Ascending aorta (tissue), 2 donors: ENCODE data around the gene FLRT1. TPM values are rescaled to one million over a fixed set of nuclear protein-coding genes. Genes with fewer than 3 reads are reported as not detected.

Experiments used
- DNase-seq, 2 donors: peaks; one replicate each; pipeline ENCODE4 v3.0.0-alpha.2; 2019; ENCODE audit warnings: low spot score in 2 of 2
- H3K27ac ChIP-seq, 2 donors: fragments of 200-600 bp; sonication (generic); one replicate each; pipeline ENCODE4 v1.5.1; 2016 to 2017; ENCODE audit warnings: mild to moderate bottlenecking in 1 of 2
- H3K27me3 ChIP-seq: fragments of 200-600 bp; sonication (generic); one replicate; pipeline ENCODE4 v1.5.1; 2017
- H3K36me3 ChIP-seq, 2 donors: fragments of 200-600 bp; sonication (generic); one replicate each; pipeline ENCODE4 v1.5.1; 2016
- H3K4me1 ChIP-seq, 2 donors: fragments of 200-600 bp; sonication (generic); one replicate each; pipeline ENCODE4 v1.5.1; 2016 to 2017; ENCODE audit warnings: mild to moderate bottlenecking in 1 of 2
- H3K4me3 ChIP-seq, 2 donors: fragments of 200-600 bp; sonication (generic); one replicate each; pipeline ENCODE4 v1.5.1; 2016 to 2017; ENCODE audit warnings: mild to moderate bottlenecking in 1 of 2
- H3K9me3 ChIP-seq, 2 donors: fragments of 200-600 bp; sonication (generic); one replicate each; pipeline ENCODE4 v1.5.1; 2016
- CTCF ChIP-seq, 3 experiments: fragments of 200-600 bp in 2 of 3; fragments of 450-650 bp in 1 of 3; sonication (generic) in 2 of 3; IDR thresholded peaks; one replicate each; pipeline ENCODE4 v1.5.1; 2016 to 2019; ENCODE audit warnings: antibody characterized with exemption in 3 of 3, mild to moderate bottlenecking in 1 of 3, moderate library complexity in 1 of 3
- intact Hi-C: fragments of 100-400 bp; cut with DNase I; formaldehyde crosslinking; loops from one replicate; pipeline ENCODE4 v1.15.1; 2023
- total RNA-seq: library from RNA; depleted of rRNA; stranded (reverse); fragments of >200 nt; gene quantifications from one replicate; pipeline ENCODE4 v1.1.0, GENCODE V29; 2016

Gene FLRT1
- total RNA-seq, 1 donor from 2014 or later, result 10.3 TPM

DNA sequence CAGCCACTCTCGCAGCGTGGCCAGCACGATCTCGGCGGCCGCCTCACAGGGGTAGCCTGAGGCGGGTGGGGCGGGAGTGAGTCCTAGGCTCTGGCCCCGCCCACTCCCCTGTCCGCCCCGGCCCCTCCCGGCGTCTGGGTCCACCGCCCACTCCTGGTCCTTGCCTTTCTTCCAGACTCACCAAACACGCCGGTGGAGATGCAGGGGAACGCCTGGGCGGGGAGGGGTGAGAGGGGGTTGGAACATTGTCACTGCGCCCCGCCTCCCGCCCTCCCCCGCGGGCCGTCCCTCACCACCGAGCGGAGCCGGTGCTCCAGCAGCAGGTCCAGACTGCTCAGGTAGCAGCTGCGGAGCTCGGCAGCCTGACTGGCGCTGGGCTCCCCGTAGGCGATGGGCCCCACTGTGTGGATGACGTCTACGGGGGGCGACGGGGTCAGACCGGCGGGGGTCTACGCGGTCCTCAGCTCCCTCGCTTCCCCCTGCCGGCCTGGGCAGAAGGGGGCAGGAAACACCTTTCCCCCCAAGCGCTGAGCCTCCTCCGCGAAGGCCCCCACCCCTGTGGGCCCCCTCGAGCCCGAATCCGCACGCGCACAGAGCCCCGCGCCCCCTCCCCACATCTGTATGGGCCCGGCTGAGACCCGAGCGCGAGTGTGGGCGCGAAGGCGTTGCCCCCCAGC, 36.2 kb upstream of the FLRT1 start:
- intact Hi-C loops, result loop anchor here (1.0 kb wide), 2 partner anchors 149 to 154 kb away; no protein-coding TSS in a partner anchor
- no peaks in the 10 kb centered on the region for H3K27me3 ChIP-seq
- peak overlapping the region; percentile 47 to 62 for H3K4me3 ChIP-seq
- peaks cover 11 to 18% of the 10 kb centered on the region in 2 donors for H3K4me1 ChIP-seq
- peaks cover 26 to 37% of the 10 kb centered on the region in 2 donors for H3K36me3 ChIP-seq
- no peak overlapping the region for H3K27ac ChIP-seq
- DNase-seq, result peak in 1 of 2 donors; percentile 75
- no peaks in the 10 kb centered on the region for H3K9me3 ChIP-seq
- TF ChIP-seq CTCF (IDR thresholded peaks at IDR 0.05), result no peak

DNA sequence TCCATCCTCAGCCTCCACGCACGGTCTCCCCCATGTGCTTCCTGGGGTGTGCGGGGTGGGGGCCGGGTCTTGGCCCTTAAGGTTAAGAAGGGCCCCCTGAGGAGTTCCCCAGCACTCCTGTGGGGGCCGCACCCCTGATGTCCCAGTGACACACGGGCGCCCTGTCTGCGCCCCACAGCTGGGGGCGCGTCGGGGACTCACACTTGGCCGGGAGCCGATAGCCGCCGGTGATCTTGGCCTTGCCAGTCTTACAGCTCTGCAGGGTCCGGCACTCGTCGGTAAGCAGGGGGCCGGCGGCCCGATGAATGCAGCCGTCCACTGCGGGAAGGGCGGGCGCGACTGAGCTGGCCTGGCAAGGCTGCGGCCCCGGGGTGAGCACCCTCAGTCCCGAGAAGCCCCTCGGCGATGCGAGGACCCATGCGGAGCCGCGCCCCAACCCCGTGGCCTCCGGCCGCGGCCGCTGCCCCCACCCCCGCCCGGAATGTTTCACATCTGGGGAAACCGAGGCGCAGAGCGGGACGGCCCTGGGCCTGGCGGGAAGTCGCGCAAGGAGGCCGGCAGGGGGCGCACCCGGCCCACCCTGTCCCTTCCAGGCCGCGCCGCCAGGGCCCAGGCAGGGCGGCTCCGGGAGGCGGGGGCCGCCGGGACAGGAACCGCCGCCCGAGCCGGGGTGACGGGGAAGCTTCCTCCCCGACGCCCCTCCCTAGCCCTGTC, 35.5 kb upstream of the FLRT1 start:
- peak; percentile 54 to 95 (median 79) for TF ChIP-seq CTCF (IDR thresholded peaks at IDR 0.05)
- Histone ChIP-seq H3K4me3 (peak overlapping the region; percentile 47 to 62), H3K27me3 (no peaks in the 10 kb centered on the region), H3K9me3 (no peaks in the 10 kb centered on the region), H3K4me1 (peaks cover 11 to 18% of the 10 kb centered on the region in 2 donors), H3K36me3 (peaks cover 26 to 36% of the 10 kb centered on the region in 2 donors), H3K27ac (no peak overlapping the region)
- DNase-seq, result peak in 1 of 2 donors; percentile 79
- intact Hi-C loops, result loop anchor here (1.0 kb wide), 2 partner anchors 148 to 153 kb away; no protein-coding TSS in a partner anchor

DNA sequence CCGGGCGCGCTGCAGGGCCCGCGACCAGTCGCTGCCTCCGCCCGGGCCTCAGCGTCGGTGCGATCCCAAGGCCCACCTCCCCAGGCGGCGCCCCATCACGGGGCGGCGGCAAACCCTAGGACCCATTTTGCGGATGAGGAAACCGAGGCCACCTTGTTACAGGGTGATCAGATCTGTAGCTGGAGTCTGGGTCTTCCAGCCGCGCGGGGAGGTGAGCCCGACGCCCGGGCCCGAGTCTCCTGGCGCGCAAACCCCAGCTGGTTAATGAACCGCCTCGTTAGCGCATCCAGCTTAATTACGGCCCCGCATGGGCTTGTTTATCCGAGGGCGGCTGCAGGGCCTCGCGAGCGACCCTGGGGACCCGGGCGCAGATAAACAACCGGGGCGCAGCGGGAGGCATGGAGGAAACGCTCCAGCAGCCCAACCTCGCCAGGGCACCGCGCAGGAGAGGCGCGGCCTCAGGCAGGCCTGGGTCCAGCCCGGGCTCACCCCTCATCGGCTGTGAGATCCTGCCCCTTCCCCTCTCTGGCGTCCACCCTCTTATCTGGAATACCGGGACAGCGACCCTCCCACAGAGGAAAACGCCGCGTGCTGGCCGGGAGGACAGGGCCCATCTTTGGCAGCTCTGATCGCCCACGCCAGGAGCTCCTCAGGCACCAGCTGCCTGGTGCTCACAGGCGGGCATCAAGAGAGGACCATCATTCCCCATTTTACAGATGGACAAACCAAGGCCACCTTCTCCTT, 34.8 kb upstream of the FLRT1 start:
- H3K4me3 ChIP-seq, result peak overlapping the region; percentile 47 to 62
- no peaks in the 10 kb centered on the region for H3K9me3 ChIP-seq
- intact Hi-C loops, result loop anchor here (1.0 kb wide), 2 partner anchors 147 to 152 kb away; no protein-coding TSS in a partner anchor
- H3K27me3 ChIP-seq, result no peaks in the 10 kb centered on the region
- DNase-seq, result no peak
- peaks cover 11 to 18% of the 10 kb centered on the region in 2 donors for H3K4me1 ChIP-seq
- H3K36me3 ChIP-seq, result peaks cover 23 to 30% of the 10 kb centered on the region in 2 donors
- no peak for TF ChIP-seq CTCF (IDR thresholded peaks at IDR 0.05)
- no peak overlapping the region for H3K27ac ChIP-seq

DNA sequence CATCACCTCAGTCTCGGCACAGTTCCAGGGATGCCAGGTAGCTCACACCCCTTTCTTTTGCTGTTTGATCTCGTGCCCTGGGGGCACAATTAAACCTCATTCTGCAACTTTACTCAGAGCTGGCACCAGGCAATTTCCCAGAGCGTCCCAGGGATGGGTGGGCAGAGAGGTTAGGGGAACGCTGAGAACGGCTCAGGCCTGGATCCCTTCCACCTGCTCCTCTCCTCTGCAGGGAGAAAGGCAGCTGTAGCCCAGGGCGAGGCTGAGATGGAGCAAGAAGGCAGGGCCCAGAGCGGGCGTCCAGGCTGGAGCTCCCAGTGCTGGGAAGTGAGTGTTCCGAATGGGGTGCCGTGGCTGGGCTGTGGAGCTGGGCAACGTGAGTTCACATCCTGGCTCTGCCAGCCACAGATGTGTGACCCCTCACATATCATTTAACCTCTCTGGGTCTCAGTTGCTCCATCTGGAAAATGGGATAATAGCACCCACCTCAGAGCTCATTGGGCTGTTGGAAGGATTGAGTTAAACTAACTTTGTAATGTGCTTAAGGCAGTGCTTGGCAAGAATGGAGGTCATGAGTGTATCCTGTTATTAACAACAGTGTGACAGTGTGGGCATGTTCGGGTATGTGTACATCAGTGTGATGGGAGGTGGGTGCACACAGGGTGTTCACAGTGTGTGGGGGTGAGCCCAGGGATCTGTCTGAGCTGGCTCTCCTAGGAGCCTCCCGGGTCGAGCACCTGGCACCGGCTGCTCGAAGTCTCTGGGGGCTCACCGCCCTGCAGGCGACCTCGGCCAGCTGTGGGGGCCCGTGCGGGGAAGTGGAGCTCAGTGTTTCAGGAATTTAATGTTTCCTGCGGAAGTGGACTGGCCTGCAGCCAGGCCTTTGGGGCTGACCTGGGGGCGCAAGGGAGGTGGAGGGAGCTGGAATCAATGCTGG, 34.0 kb upstream of the FLRT1 start:
- peaks cover 15 to 21% of the 10 kb centered on the region in 2 donors for H3K36me3 ChIP-seq
- DNase-seq, result no peak
- no peaks in the 10 kb centered on the region for H3K27me3 ChIP-seq
- H3K4me3 ChIP-seq, result no peak overlapping the region
- peaks cover 11 to 18% of the 10 kb centered on the region in 2 donors for H3K4me1 ChIP-seq
- intact Hi-C loops, result no loop called here
- H3K9me3 ChIP-seq, result no peaks in the 10 kb centered on the region
- H3K27ac ChIP-seq, result no peak overlapping the region
- TF ChIP-seq CTCF (IDR thresholded peaks at IDR 0.05), result no peak
